WTC11 (cell line): Measurements from ENCODE around the gene INTS15.

ENCODE experiments used
- ATF1 ChIP-seq: sonication (generic); formaldehyde crosslinking; IDR thresholded peaks from 2 replicates; pipeline ENCODE4 v1.8.1; 2023; ENCODE audit warnings: mild to moderate bottlenecking, moderate library complexity, missing genetic modification reagents
- CTCF ChIP-seq: fragments of 200-600 bp; IDR thresholded peaks from 2 replicates; pipeline ENCODE4 v1.8.0; 2022; ENCODE audit warnings: antibody characterized with exemption
- ESRRA ChIP-seq: sonication (generic); formaldehyde crosslinking; IDR thresholded peaks from 2 replicates; pipeline ENCODE4 v1.8.1; 2022; ENCODE audit warnings: mild to moderate bottlenecking, missing genetic modification reagents, borderline replicate concordance
- ETV6 ChIP-seq: sonication (generic); formaldehyde crosslinking; IDR thresholded peaks from 2 replicates; pipeline ENCODE4 v1.8.1; 2022; ENCODE audit warnings: mild to moderate bottlenecking, missing genetic modification reagents
- FOXP1 ChIP-seq: sonication (generic); formaldehyde crosslinking; IDR thresholded peaks from 2 replicates; pipeline ENCODE4 v1.8.0; 2022; ENCODE audit warnings: missing genetic modification reagents, mild to moderate bottlenecking, moderate library complexity, borderline replicate concordance
- IRF1 ChIP-seq: sonication (generic); formaldehyde crosslinking; IDR thresholded peaks from 2 replicates; pipeline ENCODE4 v1.8.0; 2023; ENCODE audit warnings: missing genetic modification reagents
- NFE2L1 ChIP-seq: sonication (generic); formaldehyde crosslinking; IDR thresholded peaks from 2 replicates; pipeline ENCODE4 v1.8.1; 2023; ENCODE audit warnings: missing genetic modification reagents
- PRDM15 ChIP-seq: sonication (generic); formaldehyde crosslinking; IDR thresholded peaks from 2 replicates; pipeline ENCODE4 v1.8.0; 2022; ENCODE audit warnings: missing genetic modification reagents
- RORB ChIP-seq: fragments of 250-450 bp; sonication (Bioruptor Pico); IDR thresholded peaks from 2 replicates; pipeline ENCODE4 v1.9.0; 2021; ENCODE audit warnings: mild to moderate bottlenecking
- TP53 ChIP-seq: sonication (generic); formaldehyde crosslinking; IDR thresholded peaks from 2 replicates; pipeline ENCODE4 v1.8.1; 2023; ENCODE audit warnings: mild to moderate bottlenecking, missing genetic modification reagents
- ZNF219 ChIP-seq: sonication (generic); formaldehyde crosslinking; IDR thresholded peaks from 2 replicates; pipeline ENCODE4 v1.8.0; 2023; ENCODE audit warnings: missing genetic modification reagents, mild to moderate bottlenecking, borderline replicate concordance

GRCh38 chr7:6578114-6579084 lies 11.4 kb upstream of the INTS15 start:
- TF ChIP-seq PRDM15 (CRISPR knock-in tag) = no peak
- no peak for TF ChIP-seq CTCF
- TF ChIP-seq ETV6 (CRISPR knock-in tag) = no peak
- TF ChIP-seq ATF1 (CRISPR knock-in tag) = no peak
- no peak for TF ChIP-seq NFE2L1
- no peak for TF ChIP-seq TP53 (CRISPR knock-in tag)
- no peak for TF ChIP-seq IRF1 (CRISPR knock-in tag)
- TF ChIP-seq ESRRA (CRISPR knock-in tag) = no peak
- no peak for TF ChIP-seq RORB (CRISPR knock-in tag)
- no peak for TF ChIP-seq ZNF219 (CRISPR knock-in tag)
- TF ChIP-seq FOXP1 (CRISPR knock-in tag) = no peak
